HepG2 (cell line): Measurements from ENCODE around the gene ARHGEF26. TPM values are rescaled to one million over a fixed set of nuclear protein-coding genes. Genes with fewer than 3 reads are reported as not detected.

ENCODE experiments used
- CBX2 ChIP-seq, 2 experiments: fragments of 200-600 bp in 1 of 2; sonication (generic); formaldehyde crosslinking in 1 of 2; IDR thresholded peaks; 2 replicates each; pipeline versions ENCODE4 v1.7.0 to v1.8.1; 2018 to 2022; ENCODE audit warnings: low read depth in 2 of 2, low read length in 1 of 2, mild to moderate bottlenecking in 1 of 2, missing genetic modification reagents in 1 of 2
- CCAR2 ChIP-seq: fragments of 200-400 bp; formaldehyde crosslinking; optimal IDR thresholded peaks from 2 replicates; pipeline ENCODE3; 2018; ENCODE audit warnings: low read depth, mild to moderate bottlenecking, low read length, moderate library complexity
- DNMT1 ChIP-seq: sonication (generic); formaldehyde crosslinking; IDR thresholded peaks from 2 replicates; pipeline ENCODE4 v1.5.1; 2020; ENCODE audit warnings: mild to moderate bottlenecking, missing genetic modification reagents
- HDAC2 ChIP-seq: sonication (generic); formaldehyde crosslinking; IDR thresholded peaks from 2 replicates; pipeline ENCODE4 v1.4.0; 2020; ENCODE audit warnings: missing genetic modification reagents
- MIER2 ChIP-seq: IDR thresholded peaks from 2 replicates; pipeline ENCODE4 v1.6.1; 2016; ENCODE audit warnings: missing biosample characterization, missing genetic modification reagents
- MTA3 ChIP-seq: sonication (generic); formaldehyde crosslinking; IDR thresholded peaks from 2 replicates; pipeline ENCODE4 v1.4.0; 2020; ENCODE audit warnings: missing genetic modification reagents
- SRF ChIP-seq: IDR thresholded peaks from 2 replicates; pipeline ENCODE4 v1.6.1; 2011; ENCODE audit warnings: mild to moderate bottlenecking, low read depth, low read length, moderate library complexity
- SUZ12 ChIP-seq: fragments of 150-350 bp; IDR thresholded peaks from 2 replicates; pipeline ENCODE4 v1.6.1; 2014; ENCODE audit warnings: low read depth, low read length
- ZBTB1 ChIP-seq: sonication (generic); formaldehyde crosslinking; IDR thresholded peaks from 2 replicates; pipeline ENCODE4 v1.4.0; 2020; ENCODE audit warnings: missing genetic modification reagents, borderline replicate concordance
- ZC3H13 ChIP-seq: sonication (generic); formaldehyde crosslinking; IDR thresholded peaks from 2 replicates; pipeline ENCODE4 v1.8.1; 2023; ENCODE audit warnings: mild to moderate bottlenecking, missing genetic modification reagents, moderate library complexity
- ZNF432 ChIP-seq: sonication (generic); formaldehyde crosslinking; IDR thresholded peaks from 2 replicates; pipeline ENCODE4 v1.5.0; 2020; ENCODE audit warnings: missing genetic modification reagents, mild to moderate bottlenecking, borderline replicate concordance
- ZNF501 ChIP-seq: sonication (generic); formaldehyde crosslinking; IDR thresholded peaks from 2 replicates; pipeline ENCODE4 v1.5.1; 2020; ENCODE audit warnings: mild to moderate bottlenecking, moderate library complexity, missing genetic modification reagents
- ZNF713 ChIP-seq: sonication (generic); formaldehyde crosslinking; IDR thresholded peaks from 2 replicates; pipeline ENCODE4 v1.4.0; 2020; ENCODE audit warnings: mild to moderate bottlenecking, missing genetic modification reagents
- polyA plus RNA-seq, 8 experiments: library from polyadenylated mRNA; depleted of rRNA in 3 of 8; stranded (reverse) in 7 of 8; unstranded in 1 of 8; fragments of >200 nt; fragmentation: Illumina TruSeq in 4 of 8; extraction: Trizol in 4 of 8; gene quantifications; 2 replicates each; pipeline versions ENCODE4 v1.2.1 to v1.2.3, GENCODE V29; 2011 to 2016; ENCODE audit warnings: low read depth in 4 of 8, missing spikeins in 1 of 8, mixed read lengths in 1 of 8; ENCODE audit not compliant: insufficient read depth in 1 of 8
- total RNA-seq, 5 experiments: library from RNA; depleted of rRNA; stranded (reverse); fragments of >200 nt; fragmentation: Illumina TruSeq; extraction: Trizol; gene quantifications; 2 replicates each; pipeline ENCODE4 v1.2.3, GENCODE V29; 2016; ENCODE audit warnings: low read depth in 1 of 5
- TF ChIP-seq, protein P1 (sequence below): sonication (generic); formaldehyde crosslinking; conservative IDR thresholded peaks from 2 replicates; pipeline ENCODE4 v1.4.0; 2020; ENCODE audit warnings: missing genetic modification reagents
- TF ChIP-seq, protein P2 (sequence below): IDR thresholded peaks from 2 replicates; pipeline ENCODE4 v1.6.1; 2016
- TF ChIP-seq, protein P3 (sequence below): sonication (generic); formaldehyde crosslinking; conservative IDR thresholded peaks from 2 replicates; pipeline ENCODE4 v1.4.0; 2020; ENCODE audit warnings: missing genetic modification reagents
- TF ChIP-seq, protein P4 (sequence below): sonication (generic); formaldehyde crosslinking; IDR thresholded peaks from 2 replicates; pipeline ENCODE4 v1.4.0; 2020; ENCODE audit warnings: mild to moderate bottlenecking, missing genetic modification reagents
- TF ChIP-seq, protein P5 (sequence below), 2 experiments: IDR thresholded peaks; 2 replicates each; pipeline ENCODE4 v1.6.1; 2011 to 2012; ENCODE audit warnings: low read length in 2 of 2, borderline replicate concordance in 1 of 2, low read depth in 1 of 2, mild to moderate bottlenecking in 1 of 2, moderate library complexity in 1 of 2
- TF ChIP-seq, protein P6 (sequence below): sonication (generic); formaldehyde crosslinking; IDR thresholded peaks from 2 replicates; pipeline ENCODE4 v1.8.1; 2023; ENCODE audit warnings: mild to moderate bottlenecking, missing genetic modification reagents

ARHGEF26 gene
- total and polyA plus RNA-seq, 2 of the 13 experiments (the other 11 are each of a cell fraction or from before 2014, with no cell fraction given): 0.74 to 6.1 TPM

DNA sequence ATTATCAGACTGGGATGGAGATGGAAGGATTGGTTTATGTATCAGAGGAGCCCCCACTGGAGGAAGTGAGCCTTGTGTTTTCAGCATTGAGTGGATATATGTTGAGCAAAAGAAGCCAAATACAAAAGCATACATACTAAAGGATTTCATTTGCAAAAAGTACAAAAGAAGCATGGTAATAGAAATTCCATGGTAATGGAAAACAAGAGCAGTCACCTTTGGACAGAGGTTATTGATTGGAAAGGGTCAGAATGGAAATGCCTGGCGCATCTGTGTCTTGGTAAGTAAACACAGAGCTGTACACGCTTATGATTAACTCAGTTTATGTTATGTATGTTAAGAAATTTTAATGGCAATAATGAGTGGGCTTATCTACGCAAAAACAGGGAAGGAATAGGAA, 130.4 kb downstream of the ARHGEF26 start (continued):
- no peak for TF ChIP-seq ZNF501 (CRISPR knock-in tag)
- no peak for TF ChIP-seq ZBTB1 (CRISPR knock-in tag)
- TF ChIP-seq, protein P1, sequence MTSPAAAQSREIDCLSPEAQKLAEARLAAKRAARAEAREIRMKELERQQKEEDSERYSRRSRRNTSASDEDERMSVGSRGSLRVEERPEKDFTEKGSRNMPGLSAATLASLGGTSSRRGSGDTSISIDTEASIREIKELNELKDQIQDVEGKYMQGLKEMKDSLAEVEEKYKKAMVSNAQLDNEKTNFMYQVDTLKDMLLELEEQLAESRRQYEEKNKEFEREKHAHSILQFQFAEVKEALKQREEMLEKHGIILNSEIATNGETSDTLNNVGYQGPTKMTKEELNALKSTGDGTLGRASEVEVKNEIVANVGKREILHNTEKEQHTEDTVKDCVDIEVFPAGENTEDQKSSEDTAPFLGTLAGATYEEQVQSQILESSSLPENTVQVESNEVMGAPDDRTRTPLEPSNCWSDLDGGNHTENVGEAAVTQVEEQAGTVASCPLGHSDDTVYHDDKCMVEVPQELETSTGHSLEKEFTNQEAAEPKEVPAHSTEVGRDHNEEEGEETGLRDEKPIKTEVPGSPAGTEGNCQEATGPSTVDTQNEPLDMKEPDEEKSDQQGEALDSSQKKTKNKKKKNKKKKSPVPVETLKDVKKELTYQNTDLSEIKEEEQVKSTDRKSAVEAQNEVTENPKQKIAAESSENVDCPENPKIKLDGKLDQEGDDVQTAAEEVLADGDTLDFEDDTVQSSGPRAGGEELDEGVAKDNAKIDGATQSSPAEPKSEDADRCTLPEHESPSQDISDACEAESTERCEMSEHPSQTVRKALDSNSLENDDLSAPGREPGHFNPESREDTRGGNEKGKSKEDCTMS (CRISPR knock-in tag): no peak
- TF ChIP-seq, protein P2, sequence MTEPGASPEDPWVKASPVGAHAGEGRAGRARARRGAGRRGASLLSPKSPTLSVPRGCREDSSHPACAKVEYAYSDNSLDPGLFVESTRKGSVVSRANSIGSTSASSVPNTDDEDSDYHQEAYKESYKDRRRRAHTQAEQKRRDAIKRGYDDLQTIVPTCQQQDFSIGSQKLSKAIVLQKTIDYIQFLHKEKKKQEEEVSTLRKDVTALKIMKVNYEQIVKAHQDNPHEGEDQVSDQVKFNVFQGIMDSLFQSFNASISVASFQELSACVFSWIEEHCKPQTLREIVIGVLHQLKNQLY (CRISPR knock-in tag): peak; percentile 70
- no peak for TF ChIP-seq DNMT1 (CRISPR knock-in tag)
- no peak for TF ChIP-seq CBX2 (IDR thresholded peaks at IDR 0.05; ENCODE audit: low read depth, low read length)
- no peak for TF ChIP-seq CBX2 (CRISPR knock-in tag; IDR thresholded peaks at IDR 0.05; ENCODE audit: low read depth)
- TF ChIP-seq SUZ12: no peak
- TF ChIP-seq, protein P3, sequence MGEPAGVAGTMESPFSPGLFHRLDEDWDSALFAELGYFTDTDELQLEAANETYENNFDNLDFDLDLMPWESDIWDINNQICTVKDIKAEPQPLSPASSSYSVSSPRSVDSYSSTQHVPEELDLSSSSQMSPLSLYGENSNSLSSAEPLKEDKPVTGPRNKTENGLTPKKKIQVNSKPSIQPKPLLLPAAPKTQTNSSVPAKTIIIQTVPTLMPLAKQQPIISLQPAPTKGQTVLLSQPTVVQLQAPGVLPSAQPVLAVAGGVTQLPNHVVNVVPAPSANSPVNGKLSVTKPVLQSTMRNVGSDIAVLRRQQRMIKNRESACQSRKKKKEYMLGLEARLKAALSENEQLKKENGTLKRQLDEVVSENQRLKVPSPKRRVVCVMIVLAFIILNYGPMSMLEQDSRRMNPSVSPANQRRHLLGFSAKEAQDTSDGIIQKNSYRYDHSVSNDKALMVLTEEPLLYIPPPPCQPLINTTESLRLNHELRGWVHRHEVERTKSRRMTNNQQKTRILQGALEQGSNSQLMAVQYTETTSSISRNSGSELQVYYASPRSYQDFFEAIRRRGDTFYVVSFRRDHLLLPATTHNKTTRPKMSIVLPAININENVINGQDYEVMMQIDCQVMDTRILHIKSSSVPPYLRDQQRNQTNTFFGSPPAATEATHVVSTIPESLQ (CRISPR knock-in tag): no peak
- TF ChIP-seq, protein P4, sequence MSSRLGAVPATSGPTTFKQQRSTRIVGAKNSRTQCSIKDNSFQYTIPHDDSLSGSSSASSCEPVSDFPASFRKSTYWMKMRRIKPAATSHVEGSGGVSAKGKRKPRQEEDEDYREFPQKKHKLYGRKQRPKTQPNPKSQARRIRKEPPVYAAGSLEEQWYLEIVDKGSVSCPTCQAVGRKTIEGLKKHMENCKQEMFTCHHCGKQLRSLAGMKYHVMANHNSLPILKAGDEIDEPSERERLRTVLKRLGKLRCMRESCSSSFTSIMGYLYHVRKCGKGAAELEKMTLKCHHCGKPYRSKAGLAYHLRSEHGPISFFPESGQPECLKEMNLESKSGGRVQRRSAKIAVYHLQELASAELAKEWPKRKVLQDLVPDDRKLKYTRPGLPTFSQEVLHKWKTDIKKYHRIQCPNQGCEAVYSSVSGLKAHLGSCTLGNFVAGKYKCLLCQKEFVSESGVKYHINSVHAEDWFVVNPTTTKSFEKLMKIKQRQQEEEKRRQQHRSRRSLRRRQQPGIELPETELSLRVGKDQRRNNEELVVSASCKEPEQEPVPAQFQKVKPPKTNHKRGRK (CRISPR knock-in tag): no peak
- TF ChIP-seq, protein P5, sequence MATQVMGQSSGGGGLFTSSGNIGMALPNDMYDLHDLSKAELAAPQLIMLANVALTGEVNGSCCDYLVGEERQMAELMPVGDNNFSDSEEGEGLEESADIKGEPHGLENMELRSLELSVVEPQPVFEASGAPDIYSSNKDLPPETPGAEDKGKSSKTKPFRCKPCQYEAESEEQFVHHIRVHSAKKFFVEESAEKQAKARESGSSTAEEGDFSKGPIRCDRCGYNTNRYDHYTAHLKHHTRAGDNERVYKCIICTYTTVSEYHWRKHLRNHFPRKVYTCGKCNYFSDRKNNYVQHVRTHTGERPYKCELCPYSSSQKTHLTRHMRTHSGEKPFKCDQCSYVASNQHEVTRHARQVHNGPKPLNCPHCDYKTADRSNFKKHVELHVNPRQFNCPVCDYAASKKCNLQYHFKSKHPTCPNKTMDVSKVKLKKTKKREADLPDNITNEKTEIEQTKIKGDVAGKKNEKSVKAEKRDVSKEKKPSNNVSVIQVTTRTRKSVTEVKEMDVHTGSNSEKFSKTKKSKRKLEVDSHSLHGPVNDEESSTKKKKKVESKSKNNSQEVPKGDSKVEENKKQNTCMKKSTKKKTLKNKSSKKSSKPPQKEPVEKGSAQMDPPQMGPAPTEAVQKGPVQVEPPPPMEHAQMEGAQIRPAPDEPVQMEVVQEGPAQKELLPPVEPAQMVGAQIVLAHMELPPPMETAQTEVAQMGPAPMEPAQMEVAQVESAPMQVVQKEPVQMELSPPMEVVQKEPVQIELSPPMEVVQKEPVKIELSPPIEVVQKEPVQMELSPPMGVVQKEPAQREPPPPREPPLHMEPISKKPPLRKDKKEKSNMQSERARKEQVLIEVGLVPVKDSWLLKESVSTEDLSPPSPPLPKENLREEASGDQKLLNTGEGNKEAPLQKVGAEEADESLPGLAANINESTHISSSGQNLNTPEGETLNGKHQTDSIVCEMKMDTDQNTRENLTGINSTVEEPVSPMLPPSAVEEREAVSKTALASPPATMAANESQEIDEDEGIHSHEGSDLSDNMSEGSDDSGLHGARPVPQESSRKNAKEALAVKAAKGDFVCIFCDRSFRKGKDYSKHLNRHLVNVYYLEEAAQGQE (IDR thresholded peaks at IDR 0.05; ENCODE audit: borderline replicate concordance in 1 of 2, low read depth in 1 of 2, low read length in 2 of 2): peak in 1 of 2 experiments; percentile 66; a peak in 1 of 4 replicates
- TF ChIP-seq ZNF713 (CRISPR knock-in tag): no peak
- peak; percentile 84 for TF ChIP-seq HDAC2 (CRISPR knock-in tag)
- TF ChIP-seq, protein P6, sequence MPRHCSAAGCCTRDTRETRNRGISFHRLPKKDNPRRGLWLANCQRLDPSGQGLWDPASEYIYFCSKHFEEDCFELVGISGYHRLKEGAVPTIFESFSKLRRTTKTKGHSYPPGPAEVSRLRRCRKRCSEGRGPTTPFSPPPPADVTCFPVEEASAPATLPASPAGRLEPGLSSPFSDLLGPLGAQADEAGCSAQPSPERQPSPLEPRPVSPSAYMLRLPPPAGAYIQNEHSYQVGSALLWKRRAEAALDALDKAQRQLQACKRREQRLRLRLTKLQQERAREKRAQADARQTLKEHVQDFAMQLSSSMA: no peak
- no peak for TF ChIP-seq MTA3 (CRISPR knock-in tag)
- TF ChIP-seq CCAR2: no peak
- no peak for TF ChIP-seq MIER2 (CRISPR knock-in tag)
- TF ChIP-seq ZC3H13: no peak
- TF ChIP-seq ZNF432 (CRISPR knock-in tag): no peak
- no peak for TF ChIP-seq SRF
